ENCODE results near the gene TMEM164. TPM values are rescaled to one million over a fixed set of nuclear protein-coding genes. Genes with fewer than 3 reads are reported as not detected.

TMEM164 gene
- total and polyA plus RNA-seq, 8 donors: 7.3 to 21.3 (median 11.9) TPM

GRCh38 chrX:110062919-110063318, 60.0 kb downstream of the TMEM164 start:
- Histone ChIP-seq H3K27me3 (no peaks in the 10 kb centered on the region), H3K27ac (no peak overlapping the region), H3K9me3 (no peaks in the 10 kb centered on the region), H3K4me1 (peaks cover 7 to 12% (median 8%) of the 10 kb centered on the region in 3 donors), H3K36me3 (no peaks in the 10 kb centered on the region), H3K4me3 (no peak overlapping the region)
- ATAC-seq: no peak
- FAIRE-seq: no peak
- no peak for DNase-seq
- WGBS, 2 donors: 100% methylated on average over 1 of the region's 1 CpG
- intact Hi-C loops (cut with DNase I): no loop called here
- TF ChIP-seq CTCF (IDR thresholded peaks at IDR 0.05): no peak

GRCh38 chrX:110066488-110067225, 63.7 kb downstream of the TMEM164 start:
- WGBS, 2 donors: 19% methylated on average over 7 of the region's 7 CpGs
- DNase-seq: peak in 5 of 6 donors; percentile 53 to 78 (median 73)
- TF ChIP-seq CTCF (IDR thresholded peaks at IDR 0.05): no peak
- Histone ChIP-seq H3K9me3 (no peaks in the 10 kb centered on the region), H3K27ac (peak overlapping the region in 3 of 4 donors; percentile 19 to 43 (median 31)), H3K4me1 (peaks cover 7 to 13% (median 12%) of the 10 kb centered on the region in 3 donors), H3K4me3 (no peak overlapping the region), H3K36me3 (no peaks in the 10 kb centered on the region), H3K27me3 (peaks cover 0 to 4% (median 0%) of the 10 kb centered on the region in 4 donors)
- ATAC-seq: peak; percentile 89 to 95 (median 92)
- peak; percentile 9 for FAIRE-seq
- intact Hi-C loops (cut with DNase I): no loop called here

GRCh38 chrX:110070970-110071369, 68.1 kb downstream of the TMEM164 start:
- intact Hi-C loops (cut with DNase I): no loop called here
- DNase-seq (no peak), FAIRE-seq (no peak), ATAC-seq (no peak)
- no peak for TF ChIP-seq CTCF (IDR thresholded peaks at IDR 0.05)
- peaks cover 3 to 13% (median 12%) of the 10 kb centered on the region in 3 donors for H3K4me1 ChIP-seq
- 90 to 96% methylated on average over 2 of the region's 2 CpGs for WGBS, 2 donors
- peaks cover 0 to 4% (median 0%) of the 10 kb centered on the region in 4 donors for H3K27me3 ChIP-seq
- H3K36me3 ChIP-seq: no peaks in the 10 kb centered on the region
- H3K27ac ChIP-seq: no peak overlapping the region
- H3K9me3 ChIP-seq: no peaks in the 10 kb centered on the region
- no peak overlapping the region for H3K4me3 ChIP-seq

- FAIRE-seq: no peak
- Histone ChIP-seq H3K4me3 (no peak overlapping the region), H3K4me1 (peaks cover 0 to 4% (median 0%) of the 10 kb centered on the region in 3 donors), H3K27ac (no peak overlapping the region), H3K9me3 (no peaks in the 10 kb centered on the region), H3K36me3 (no peaks in the 10 kb centered on the region), H3K27me3 (no peaks in the 10 kb centered on the region)
- intact Hi-C loops (cut with DNase I): no loop called here
- no peak for TF ChIP-seq CTCF (IDR thresholded peaks at IDR 0.05)
- no peak for ATAC-seq
- DNase-seq: no peak
These were observed 78.4 kb downstream of the TMEM164 start for GRCh38 chrX:110081320-110081719.

GRCh38 chrX:110081740-110082139, 78.8 kb downstream of the TMEM164 start:
- peak overlapping the region in 1 of 4 donors; percentile 39 for H3K27ac ChIP-seq
- no peaks in the 10 kb centered on the region for H3K27me3 ChIP-seq
- H3K4me3 ChIP-seq: no peak overlapping the region
- peak in 3 of 6 donors; percentile 3 to 61 (median 35) for DNase-seq
- no peak for FAIRE-seq
- H3K9me3 ChIP-seq: no peaks in the 10 kb centered on the region
- intact Hi-C loops (cut with DNase I): no loop called here
- H3K4me1 ChIP-seq: peaks cover 0 to 5% (median 0%) of the 10 kb centered on the region in 3 donors
- WGBS, 2 donors: 42 to 48% methylated on average over 1 of the region's 1 CpG
- ATAC-seq: peak; percentile 43 to 80 (median 58)
- no peaks in the 10 kb centered on the region for H3K36me3 ChIP-seq
- no peak for TF ChIP-seq CTCF (IDR thresholded peaks at IDR 0.05)

Measured in pancreas (tissue), 10 donors.